Right lobe of liver (tissue), 4 donors: ENCODE measurements around the gene RRP8.

Experiments
- POLR2A ChIP-seq: fragments of 450-650 bp; IDR thresholded peaks from one replicate; pipeline ENCODE4 v1.6.1; 2017; ENCODE audit warnings: antibody characterized with exemption, mild to moderate bottlenecking
- TF ChIP-seq, protein P1 (sequence below), 4 donors: fragments of 200-600 bp in 3 of 4; fragments of 450-650 bp in 1 of 4; IDR thresholded peaks; one replicate each; pipeline versions ENCODE4 v1.5.1 to v1.8.0; 2016 to 2022; ENCODE audit warnings: antibody characterized with exemption in 4 of 4, mild to moderate bottlenecking in 2 of 4
- donor health status: DM: no; HTN: no; CAD: no.
- donor health status: DM: no; HTN: no; CAD: no.
- donor health status: DM: no; HTN: yes; CAD: no.

DNA sequence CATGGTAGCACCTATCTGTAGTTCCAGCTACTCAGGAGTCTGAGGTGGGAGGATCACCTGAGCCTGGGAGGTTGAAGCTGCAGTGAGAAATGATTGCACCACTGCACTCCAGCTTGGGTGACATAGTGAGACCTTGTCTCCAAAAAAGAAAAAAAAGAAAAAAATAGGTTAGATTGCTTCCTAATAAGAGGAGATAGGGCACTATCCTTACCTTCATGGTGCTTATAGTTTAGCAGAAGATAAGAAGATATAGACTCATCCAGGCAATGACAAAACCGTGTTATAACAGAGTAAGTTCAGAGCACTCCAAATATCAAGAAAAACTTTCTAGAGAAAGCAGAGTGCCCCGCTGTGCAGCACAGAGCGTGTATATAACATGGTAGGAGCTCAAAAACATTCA lies 42.1 kb downstream of the RRP8 start:
- TF ChIP-seq, protein P1, sequence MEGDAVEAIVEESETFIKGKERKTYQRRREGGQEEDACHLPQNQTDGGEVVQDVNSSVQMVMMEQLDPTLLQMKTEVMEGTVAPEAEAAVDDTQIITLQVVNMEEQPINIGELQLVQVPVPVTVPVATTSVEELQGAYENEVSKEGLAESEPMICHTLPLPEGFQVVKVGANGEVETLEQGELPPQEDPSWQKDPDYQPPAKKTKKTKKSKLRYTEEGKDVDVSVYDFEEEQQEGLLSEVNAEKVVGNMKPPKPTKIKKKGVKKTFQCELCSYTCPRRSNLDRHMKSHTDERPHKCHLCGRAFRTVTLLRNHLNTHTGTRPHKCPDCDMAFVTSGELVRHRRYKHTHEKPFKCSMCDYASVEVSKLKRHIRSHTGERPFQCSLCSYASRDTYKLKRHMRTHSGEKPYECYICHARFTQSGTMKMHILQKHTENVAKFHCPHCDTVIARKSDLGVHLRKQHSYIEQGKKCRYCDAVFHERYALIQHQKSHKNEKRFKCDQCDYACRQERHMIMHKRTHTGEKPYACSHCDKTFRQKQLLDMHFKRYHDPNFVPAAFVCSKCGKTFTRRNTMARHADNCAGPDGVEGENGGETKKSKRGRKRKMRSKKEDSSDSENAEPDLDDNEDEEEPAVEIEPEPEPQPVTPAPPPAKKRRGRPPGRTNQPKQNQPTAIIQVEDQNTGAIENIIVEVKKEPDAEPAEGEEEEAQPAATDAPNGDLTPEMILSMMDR (IDR thresholded peaks at IDR 0.05) = no peak
- TF ChIP-seq POLR2A = no peak
